Measurements from ENCODE around the gene KCNK4. TPM values are rescaled to one million over a fixed set of nuclear protein-coding genes. Genes with fewer than 3 reads are reported as not detected.

Gene KCNK4
- total RNA-seq (0.44 TPM in 1 of 2 replicates, not detected in the other), polyA plus RNA-seq (0.06 and 0.19 TPM in 2 replicates), polyA minus RNA-seq (0.15 TPM in 1 of 2 replicates, not detected in the other), Bru-seq, nascent RNA (not detected), BruChase-seq, experiment 1, labeled RNA remaining after a 6-hour chase (percentile 12 among the genes with signal in this experiment), BruChase-seq, experiment 2, labeled RNA remaining after a 2-hour chase (percentile 20 among the genes with signal in this experiment)
- polyA plus RNA-seq (2011; cell fraction: cytosol; rRNA removed) = not detected in 2 replicates
- polyA plus RNA-seq (2011; cell fraction: nucleus; rRNA removed) = 0.17 and 0.24 TPM in 2 replicates
- polyA plus RNA-seq (2012) = not detected in 2 replicates
- not detected for polyA minus RNA-seq (2011; cell fraction: cytosol; rRNA and poly(A)+ RNA removed)
- polyA minus RNA-seq (2011; cell fraction: nucleus; rRNA and poly(A)+ RNA removed) = not detected in 2 replicates
- long read RNA-seq = 0 reads

- TF ChIP-seq EZH2 (IDR thresholded peaks at IDR 0.05; ENCODE audit: borderline replicate concordance, low read depth, low read length, severe bottlenecking) (no peak), FOS (IDR thresholded peaks at IDR 0.05; ENCODE audit: borderline replicate concordance, insufficient read depth, low read length) (no peak), CTCF (IDR thresholded peaks at IDR 0.05; ENCODE audit: extremely low read depth in 1 of 2, insufficient read depth in 1 of 2, low read depth in 1 of 2, low read length in 2 of 2) (no peak), JUN (IDR thresholded peaks at IDR 0.05; ENCODE audit: borderline replicate concordance, insufficient read depth, insufficient read length, low read depth) (no peak), GATA2 (IDR thresholded peaks at IDR 0.05; ENCODE audit: insufficient read depth, insufficient read length, low read depth, low read length) (no peak), MYC (IDR thresholded peaks at IDR 0.05; ENCODE audit: low read depth, low read length) (no peak), POLR2A (IDR thresholded peaks at IDR 0.05; ENCODE audit: low read depth, low read length) (no peak), POLR2AphosphoS5 (IDR thresholded peaks at IDR 0.05; ENCODE audit: insufficient read depth, low read depth, low read length) (no peak)
- TF ChIP-seq, protein P1, sequence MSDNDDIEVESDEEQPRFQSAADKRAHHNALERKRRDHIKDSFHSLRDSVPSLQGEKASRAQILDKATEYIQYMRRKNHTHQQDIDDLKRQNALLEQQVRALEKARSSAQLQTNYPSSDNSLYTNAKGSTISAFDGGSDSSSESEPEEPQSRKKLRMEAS (IDR thresholded peaks at IDR 0.05; ENCODE audit: insufficient read depth, insufficient read length) = no peak
- no peaks in the 10 kb centered on the region for H3K36me3 ChIP-seq (ENCODE audit: control insufficient read depth in 2 of 2, extremely low read depth in 1 of 2, insufficient read depth in 2 of 2, low read length in 2 of 2)
- dilution Hi-C loops (cut with MboI; ENCODE audit: extremely low pct_ligation_motif_present, low sequenced_read_pairs) (no loop called here), intact Hi-C loops (cut with micrococcal nuclease) (no loop called here)
- no peak within 1 kb of the TSS for H3K4me2 ChIP-seq (ENCODE audit: insufficient read depth, low read length)
- DNase-seq (ENCODE audit: low read depth, low spot score) = no peak
- no peak within 1 kb of the TSS for H3K9ac ChIP-seq (replicated peaks; ENCODE audit: extremely low read depth, insufficient read depth, low read length)
- BruUV-seq (replicated peaks) = no TSS peak
- peaks cover under 1% of the 10 kb centered on the region for H3K4me1 ChIP-seq (ENCODE audit: control insufficient read depth, extremely low read depth, insufficient read depth, low read length)
- H3K4me3 ChIP-seq (replicated peaks in 1 of 3; ENCODE audit: insufficient read depth in 1 of 3, low read depth in 1 of 3, low read length in 3 of 3) = no peak within 1 kb of the TSS
- FAIRE-seq = no peak
- H3K27me3 ChIP-seq (ENCODE audit: control insufficient read depth in 2 of 2, insufficient read depth in 2 of 2, low read length in 2 of 2) = peaks cover 43 to 55% of the 10 kb centered on the region in 2 experiments
- no peaks in the 10 kb centered on the region for H3K9me3 ChIP-seq (replicated peaks; ENCODE audit: control insufficient read depth, insufficient read depth, low read length)
- ChIA-PET POLR2A (no interaction called here), CTCF (interaction anchor here (2.9 to 4.5 kb wide), 2 partner anchors 10 to 13 kb away, joined by 17 to 23 read pairs; partner anchors contain the start of gene ESRRA)
- no peak within 1 kb of the TSS for H2AFZ ChIP-seq (ENCODE audit: low read depth, low read length)
- H3K79me2 ChIP-seq (ENCODE audit: control insufficient read depth, insufficient read depth, low read length) = no peaks in the 10 kb centered on the region
- no peak within 1 kb of the TSS for H3K27ac ChIP-seq (ENCODE audit: insufficient read depth, low read depth, low read length)
- no peaks in the 10 kb centered on the region for H3K9me1 ChIP-seq (replicated peaks; ENCODE audit: control insufficient read depth, extremely low read depth, insufficient read depth, low read length)
- H4K20me1 ChIP-seq (replicated peaks; ENCODE audit: control insufficient read depth, extremely low read depth, insufficient read depth, low read length) = no peaks in the 10 kb centered on the region
Measured at GRCh38 chr11:64291262-64291751, at the start of gene KCNK4. TSS of gene KCNK4 (plus strand) at chr11:64291302. CDS start at chr11:64293019, 1,717 bp downstream.

Measured in endothelial cell of umbilical vein (primary cell).